Ascending aorta (tissue), 2 donors: ENCODE results near the gene FOSL1. TPM values are rescaled to one million over a fixed set of nuclear protein-coding genes. Genes with fewer than 3 reads are reported as not detected.

ENCODE experiments used
- DNase-seq, 2 donors: peaks; one replicate each; pipeline ENCODE4 v3.0.0-alpha.2; 2019; ENCODE audit warnings: low spot score in 2 of 2
- H3K27ac ChIP-seq, 2 donors: fragments of 200-600 bp; sonication (generic); one replicate each; pipeline ENCODE4 v1.5.1; 2016 to 2017; ENCODE audit warnings: mild to moderate bottlenecking in 1 of 2
- H3K27me3 ChIP-seq: fragments of 200-600 bp; sonication (generic); one replicate; pipeline ENCODE4 v1.5.1; 2017
- H3K36me3 ChIP-seq, 2 donors: fragments of 200-600 bp; sonication (generic); one replicate each; pipeline ENCODE4 v1.5.1; 2016
- H3K4me1 ChIP-seq, 2 donors: fragments of 200-600 bp; sonication (generic); one replicate each; pipeline ENCODE4 v1.5.1; 2016 to 2017; ENCODE audit warnings: mild to moderate bottlenecking in 1 of 2
- H3K4me3 ChIP-seq, 2 donors: fragments of 200-600 bp; sonication (generic); one replicate each; pipeline ENCODE4 v1.5.1; 2016 to 2017; ENCODE audit warnings: mild to moderate bottlenecking in 1 of 2
- H3K9me3 ChIP-seq, 2 donors: fragments of 200-600 bp; sonication (generic); one replicate each; pipeline ENCODE4 v1.5.1; 2016
- CTCF ChIP-seq, 3 experiments: fragments of 200-600 bp in 2 of 3; fragments of 450-650 bp in 1 of 3; sonication (generic) in 2 of 3; IDR thresholded peaks; one replicate each; pipeline ENCODE4 v1.5.1; 2016 to 2019; ENCODE audit warnings: antibody characterized with exemption in 3 of 3, mild to moderate bottlenecking in 1 of 3, moderate library complexity in 1 of 3
- intact Hi-C: fragments of 100-400 bp; cut with DNase I; formaldehyde crosslinking; loops from one replicate; pipeline ENCODE4 v1.15.1; 2023
- total RNA-seq: library from RNA; depleted of rRNA; stranded (reverse); fragments of >200 nt; gene quantifications from one replicate; pipeline ENCODE4 v1.1.0, GENCODE V29; 2016

FOSL1 gene
- total RNA-seq, 1 donor from 2014 or later = 123 TPM

- Histone ChIP-seq H3K4me1 (peaks cover 16 to 25% of the 10 kb centered on the region in 2 donors), H3K9me3 (no peaks in the 10 kb centered on the region), H3K36me3 (peaks cover 46% of the 10 kb centered on the region in 2 donors), H3K27ac (peak overlapping the region; percentile 97 to 99), H3K4me3 (peak overlapping the region; percentile 84 to 99), H3K27me3 (no peaks in the 10 kb centered on the region)
- TF ChIP-seq CTCF (IDR thresholded peaks at IDR 0.05) = no peak
- peak in 1 of 2 donors; percentile 91 for DNase-seq
- intact Hi-C loops = loop anchor here (5.0 to 10.0 kb wide), 2 partner anchors 408 to 440 kb away; partner anchors contain the start of gene RAB1B
Observed at GRCh38 chr11:65856689-65857499, 43.3 kb downstream of the FOSL1 start.

DNA sequence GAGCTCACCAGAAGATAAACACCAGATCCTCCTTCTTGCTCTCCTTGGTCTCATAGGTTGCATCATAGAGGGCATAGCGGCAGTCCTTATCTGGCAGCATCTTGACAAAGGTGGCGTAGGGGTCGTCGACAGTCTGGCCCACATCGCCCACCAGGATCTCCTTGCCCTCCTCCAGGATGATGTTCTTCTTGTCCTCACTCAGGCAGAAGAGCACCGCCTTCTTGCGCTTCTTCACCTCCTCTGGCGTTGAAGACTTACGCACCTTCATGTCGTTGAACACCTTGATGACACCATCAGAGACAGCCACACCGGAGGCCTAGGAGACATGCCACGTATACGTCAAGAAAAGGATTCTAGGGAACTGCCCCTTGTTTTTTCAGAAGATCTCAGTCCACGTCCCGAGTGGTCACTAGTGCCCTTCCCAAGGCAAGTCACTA, 44.2 kb downstream of the FOSL1 start:
- peaks cover 47 to 53% of the 10 kb centered on the region in 2 donors for H3K36me3 ChIP-seq
- no peaks in the 10 kb centered on the region for H3K9me3 ChIP-seq
- intact Hi-C loops = loop anchor here (5.0 to 10.0 kb wide), 2 partner anchors 409 to 439 kb away; partner anchors contain the start of gene RAB1B
- TF ChIP-seq CTCF (IDR thresholded peaks at IDR 0.05) = no peak
- no peak for DNase-seq
- no peaks in the 10 kb centered on the region for H3K27me3 ChIP-seq
- H3K4me3 ChIP-seq = peak overlapping the region; percentile 84 to 99
- peaks cover 7 to 16% of the 10 kb centered on the region in 2 donors for H3K4me1 ChIP-seq
- no peak overlapping the region for H3K27ac ChIP-seq

GRCh38 chr11:65854852-65855837, 45.0 kb downstream of the FOSL1 start:
- DNase-seq = no peak
- Histone ChIP-seq H3K4me1 (peaks cover 7 to 16% of the 10 kb centered on the region in 2 donors), H3K4me3 (no peak overlapping the region), H3K9me3 (no peaks in the 10 kb centered on the region), H3K27ac (no peak overlapping the region), H3K36me3 (peaks cover 50 to 55% of the 10 kb centered on the region in 2 donors), H3K27me3 (no peaks in the 10 kb centered on the region)
- TF ChIP-seq CTCF (IDR thresholded peaks at IDR 0.05) = no peak
- intact Hi-C loops = loop anchor here (5.0 to 10.0 kb wide), 2 partner anchors 410 to 438 kb away; partner anchors contain the start of gene RAB1B

DNA sequence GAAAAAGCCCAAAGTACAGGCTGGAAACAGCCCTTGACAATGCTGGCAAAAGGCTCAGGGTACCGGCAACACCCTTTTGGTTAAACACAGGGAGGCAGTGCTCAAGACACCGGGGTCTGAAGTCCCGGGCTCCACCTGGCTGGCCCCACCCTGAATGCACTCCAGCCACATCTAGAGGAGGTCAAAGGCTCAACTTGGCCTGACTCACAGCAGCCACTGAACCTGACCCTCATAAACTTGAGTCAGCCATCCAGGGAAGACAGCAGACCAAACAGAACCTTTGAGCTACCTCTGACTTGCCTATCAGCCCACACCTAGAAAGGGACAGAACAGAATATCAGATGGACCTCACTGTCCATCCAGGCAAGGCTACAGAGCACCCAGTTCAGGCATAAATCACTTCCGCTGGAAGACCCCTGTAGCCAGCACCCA, 46.0 kb downstream of the FOSL1 start:
- H3K4me1 ChIP-seq = peaks cover 7 to 16% of the 10 kb centered on the region in 2 donors
- H3K27me3 ChIP-seq = no peaks in the 10 kb centered on the region
- no peak for TF ChIP-seq CTCF (IDR thresholded peaks at IDR 0.05)
- DNase-seq = no peak
- no peak overlapping the region for H3K4me3 ChIP-seq
- H3K36me3 ChIP-seq = peaks cover 50 to 55% of the 10 kb centered on the region in 2 donors
- no peak overlapping the region for H3K27ac ChIP-seq
- H3K9me3 ChIP-seq = no peaks in the 10 kb centered on the region
- intact Hi-C loops = loop anchor here (10.0 kb wide), 1 partner anchor 411 kb away; the partner anchor contains the start of gene RAB1B
